ENCODE results near the gene TRNP1.

TRNP1 gene

GRCh38 chr1:27003745-27004470 is 10.4 kb downstream of the TRNP1 start:
- DNase-seq = no peak

- DNase-seq = no peak
Measured at GRCh38 chr1:27004471-27005165, 11.1 kb downstream of the TRNP1 start.

- no peak for DNase-seq
Measured at GRCh38 chr1:27005166-27005530, 11.7 kb downstream of the TRNP1 start.

GRCh38 chr1:27005648-27006496 is 12.4 kb downstream of the TRNP1 start:
- no peak for DNase-seq

GRCh38 chr1:27006683-27007082 is 13.2 kb downstream of the TRNP1 start:
- DNase-seq = no peak

GRCh38 chr1:27007909-27008582 is 14.6 kb downstream of the TRNP1 start:
- no peak for DNase-seq

GRCh38 chr1:27009601-27010197 is 16.2 kb downstream of the TRNP1 start:
- no peak for DNase-seq

- DNase-seq = no peak
Measured at GRCh38 chr1:27010226-27010994, 16.9 kb downstream of the TRNP1 start.

- no peak for DNase-seq
Measured at GRCh38 chr1:27011058-27011764, 17.7 kb downstream of the TRNP1 start.

GRCh38 chr1:27011976-27012563 is 18.6 kb downstream of the TRNP1 start:
- no peak for DNase-seq

GRCh38 chr1:27015260-27015659 is 21.8 kb downstream of the TRNP1 start:
- DNase-seq = no peak

GRCh38 chr1:27016376-27016775 is 22.9 kb downstream of the TRNP1 start:
- no peak for DNase-seq

GRCh38 chr1:27017207-27017606 is 23.7 kb downstream of the TRNP1 start:
- DNase-seq = no peak

- no peak for DNase-seq
Measured at GRCh38 chr1:27018316-27018715, 24.8 kb downstream of the TRNP1 start.

GRCh38 chr1:27021354-27022031 is 28.0 kb downstream of the TRNP1 start:
- no peak for DNase-seq

- DNase-seq = no peak
Measured at GRCh38 chr1:27025718-27026117, 32.2 kb downstream of the TRNP1 start.

- DNase-seq = no peak
Measured at GRCh38 chr1:27026621-27027574, 33.4 kb downstream of the TRNP1 start.

- DNase-seq = no peak
Measured at GRCh38 chr1:27027575-27028250, 34.2 kb downstream of the TRNP1 start.
